Effector memory CD8-positive, alpha-beta T cell (primary cell): ENCODE measurements around the gene KLF6.

Source experiments
- ATAC-seq: fragments of 150-1000 bp; cut with Tn5 transposase; replicated peaks from 2 replicates; pipeline ENCODE4 v1.10.0; 2021; ENCODE audit warnings: mild to moderate bottlenecking, moderate library complexity
- DNase-seq, 3 experiments: peaks; one replicate each; pipeline ENCODE4 v3.0.0; 2021
- H3K27ac Mint-ChIP-seq, 2 donors: one replicate each; pipeline ENCODE4 v1.8.0; 2022; ENCODE audit warnings: mild to moderate bottlenecking in 2 of 2, mixed read lengths in 2 of 2, moderate library complexity in 2 of 2
- H3K27me3 Mint-ChIP-seq, 2 donors: one replicate each; pipeline ENCODE4 v1.8.0; 2022; ENCODE audit warnings: mixed read lengths in 2 of 2
- H3K36me3 Mint-ChIP-seq: one replicate; pipeline ENCODE4 v1.8.0; 2022; ENCODE audit warnings: mild to moderate bottlenecking, moderate library complexity, mixed read lengths; ENCODE audit not compliant: insufficient read depth
- H3K4me1 Mint-ChIP-seq, 2 donors: one replicate each; pipeline ENCODE4 v1.8.0; 2022; ENCODE audit warnings: low read depth in 2 of 2, mixed read lengths in 2 of 2
- H3K4me3 Mint-ChIP-seq, 2 donors: one replicate each; pipeline ENCODE4 v1.8.0; 2022; ENCODE audit warnings: mild to moderate bottlenecking in 2 of 2, mixed read lengths in 2 of 2, moderate library complexity in 2 of 2
- H3K9me3 Mint-ChIP-seq, 2 donors: one replicate each; pipeline ENCODE4 v1.8.0; 2022; ENCODE audit warnings: mixed read lengths in 2 of 2

Gene KLF6

GRCh38 chr10:3805791-3806461 is 20.9 kb upstream of the KLF6 start:
- H3K27ac Mint-ChIP-seq, result no peak overlapping the region
- peaks cover 66% of the 10 kb centered on the region for H3K36me3 Mint-ChIP-seq
- no peaks in the 10 kb centered on the region for H3K9me3 Mint-ChIP-seq
- DNase-seq (peak in 2 of 3 experiments; percentile 32 to 36), ATAC-seq (no peak)
- H3K27me3 Mint-ChIP-seq, result no peaks in the 10 kb centered on the region
- H3K4me1 Mint-ChIP-seq, result peaks cover 62 to 72% of the 10 kb centered on the region in 2 donors
- peak overlapping the region in 1 of 2 donors; percentile 89 for H3K4me3 Mint-ChIP-seq

- no peak overlapping the region for H3K27ac Mint-ChIP-seq
- ATAC-seq (peak; percentile 61), DNase-seq (peak; percentile 60 to 65 (median 65))
- H3K36me3 Mint-ChIP-seq, result peaks cover 62% of the 10 kb centered on the region
- no peaks in the 10 kb centered on the region for H3K9me3 Mint-ChIP-seq
- H3K4me1 Mint-ChIP-seq, result peaks cover 60 to 74% of the 10 kb centered on the region in 2 donors
- H3K27me3 Mint-ChIP-seq, result no peaks in the 10 kb centered on the region
- H3K4me3 Mint-ChIP-seq, result peak overlapping the region in 1 of 2 donors; percentile 89
These were observed 20.3 kb upstream of the KLF6 start for GRCh38 chr10:3805201-3805790.

GRCh38 chr10:3803927-3804741 is 19.1 kb upstream of the KLF6 start:
- peak overlapping the region in 1 of 2 donors; percentile 60 for H3K4me3 Mint-ChIP-seq
- H3K27ac Mint-ChIP-seq, result no peak overlapping the region
- no peaks in the 10 kb centered on the region for H3K27me3 Mint-ChIP-seq
- peak; percentile 70 to 72 (median 71) for DNase-seq
- H3K36me3 Mint-ChIP-seq, result peaks cover 52% of the 10 kb centered on the region
- peak; percentile 64 for ATAC-seq
- no peaks in the 10 kb centered on the region for H3K9me3 Mint-ChIP-seq
- peaks cover 60 to 74% of the 10 kb centered on the region in 2 donors for H3K4me1 Mint-ChIP-seq

- DNase-seq (no peak), ATAC-seq (no peak)
- no peaks in the 10 kb centered on the region for H3K9me3 Mint-ChIP-seq
- H3K27ac Mint-ChIP-seq, result no peak overlapping the region
- H3K4me3 Mint-ChIP-seq, result peak overlapping the region in 1 of 2 donors; percentile 60
- H3K27me3 Mint-ChIP-seq, result no peaks in the 10 kb centered on the region
- peaks cover 54 to 72% of the 10 kb centered on the region in 2 donors for H3K4me1 Mint-ChIP-seq
- peaks cover 46% of the 10 kb centered on the region for H3K36me3 Mint-ChIP-seq
These were observed 18.4 kb upstream of the KLF6 start for GRCh38 chr10:3803295-3803926.

- H3K27ac Mint-ChIP-seq, result no peak overlapping the region
- H3K9me3 Mint-ChIP-seq, result no peaks in the 10 kb centered on the region
- H3K4me1 Mint-ChIP-seq, result peaks cover 46 to 72% of the 10 kb centered on the region in 2 donors
- H3K36me3 Mint-ChIP-seq, result peaks cover 41% of the 10 kb centered on the region
- DNase-seq (no peak), ATAC-seq (no peak)
- no peaks in the 10 kb centered on the region for H3K27me3 Mint-ChIP-seq
- no peak overlapping the region for H3K4me3 Mint-ChIP-seq
These were observed 17.7 kb upstream of the KLF6 start for GRCh38 chr10:3802526-3803265.

GRCh38 chr10:3801558-3802192 is 16.7 kb upstream of the KLF6 start:
- peaks cover 36 to 63% of the 10 kb centered on the region in 2 donors for H3K4me1 Mint-ChIP-seq
- no peak for DNase-seq
- H3K27me3 Mint-ChIP-seq, result no peaks in the 10 kb centered on the region
- ATAC-seq, result no peak
- peaks cover 34% of the 10 kb centered on the region for H3K36me3 Mint-ChIP-seq
- H3K9me3 Mint-ChIP-seq, result no peaks in the 10 kb centered on the region
- no peak overlapping the region for H3K27ac Mint-ChIP-seq
- H3K4me3 Mint-ChIP-seq, result no peak overlapping the region

- no peaks in the 10 kb centered on the region for H3K9me3 Mint-ChIP-seq
- DNase-seq, result no peak
- H3K27me3 Mint-ChIP-seq, result no peaks in the 10 kb centered on the region
- H3K4me3 Mint-ChIP-seq, result peak overlapping the region; percentile 20 to 67
- H3K4me1 Mint-ChIP-seq, result peaks cover 27 to 52% of the 10 kb centered on the region in 2 donors
- H3K36me3 Mint-ChIP-seq, result peaks cover 24% of the 10 kb centered on the region
- no peak for ATAC-seq
- peak overlapping the region in 1 of 2 donors; percentile 66 for H3K27ac Mint-ChIP-seq
These were observed 15.6 kb upstream of the KLF6 start for GRCh38 chr10:3800586-3800985.

GRCh38 chr10:3797750-3798149 is 12.7 kb upstream of the KLF6 start:
- no peaks in the 10 kb centered on the region for H3K36me3 Mint-ChIP-seq
- peaks cover 16 to 31% of the 10 kb centered on the region in 2 donors for H3K4me1 Mint-ChIP-seq
- no peak for ATAC-seq
- H3K9me3 Mint-ChIP-seq, result no peaks in the 10 kb centered on the region
- H3K4me3 Mint-ChIP-seq, result no peak overlapping the region
- no peak for DNase-seq
- no peaks in the 10 kb centered on the region for H3K27me3 Mint-ChIP-seq
- H3K27ac Mint-ChIP-seq, result no peak overlapping the region

- Mint-ChIP-seq H3K4me3 (no peak overlapping the region), H3K27me3 (no peaks in the 10 kb centered on the region), H3K9me3 (no peaks in the 10 kb centered on the region), H3K4me1 (peaks cover 3 to 16% of the 10 kb centered on the region in 2 donors), H3K36me3 (peaks cover 2% of the 10 kb centered on the region), H3K27ac (no peak overlapping the region)
- DNase-seq (no peak), ATAC-seq (no peak)
These were observed 8.5 kb upstream of the KLF6 start for GRCh38 chr10:3793553-3793952.

GRCh38 chr10:3792710-3793219 is 7.8 kb upstream of the KLF6 start:
- H3K27me3 Mint-ChIP-seq, result no peaks in the 10 kb centered on the region
- no peak for ATAC-seq
- H3K9me3 Mint-ChIP-seq, result no peaks in the 10 kb centered on the region
- no peak overlapping the region for H3K4me3 Mint-ChIP-seq
- no peak overlapping the region for H3K27ac Mint-ChIP-seq
- peaks cover 10% of the 10 kb centered on the region for H3K36me3 Mint-ChIP-seq
- DNase-seq, result no peak
- H3K4me1 Mint-ChIP-seq, result peaks cover 3 to 8% of the 10 kb centered on the region in 2 donors

GRCh38 chr10:3791974-3792633 is 7.1 kb upstream of the KLF6 start:
- DNase-seq (no peak), ATAC-seq (no peak)
- Mint-ChIP-seq H3K27me3 (no peaks in the 10 kb centered on the region), H3K9me3 (no peaks in the 10 kb centered on the region), H3K27ac (no peak overlapping the region), H3K4me3 (no peak overlapping the region), H3K36me3 (peaks cover 12% of the 10 kb centered on the region), H3K4me1 (peaks cover 3 to 11% of the 10 kb centered on the region in 2 donors)

GRCh38 chr10:3790858-3791257 is 5.8 kb upstream of the KLF6 start:
- H3K4me3 Mint-ChIP-seq, result no peak overlapping the region
- DNase-seq (no peak), ATAC-seq (no peak)
- H3K9me3 Mint-ChIP-seq, result no peaks in the 10 kb centered on the region
- H3K27me3 Mint-ChIP-seq, result no peaks in the 10 kb centered on the region
- H3K36me3 Mint-ChIP-seq, result peaks cover 24% of the 10 kb centered on the region
- peaks cover 12 to 24% of the 10 kb centered on the region in 2 donors for H3K4me1 Mint-ChIP-seq
- H3K27ac Mint-ChIP-seq, result no peak overlapping the region
